GM19395 (cell line): Measurements from ENCODE around the gene TFE3.
A peak's percentile ranks its signal among the peaks of the same experiment; 100 is the strongest.
"Not testable (repeated sequence)": the region's sequence is repeated elsewhere in the genome, so short reads cannot be mapped to it uniquely, and the experiment has no call there.

Source experiments
- ATAC-seq: cut with Tn5 transposase; IDR thresholded peaks from one replicate; pipeline ENCODE4 v1.9.1; 2021; ENCODE audit warnings: mild to moderate bottlenecking, moderate library complexity; ENCODE audit not compliant: unreplicated experiment

TFE3 gene

GRCh38 chrX:49002091-49002935 lies 40.8 kb downstream of the TFE3 start, which contains the start of gene GRIPAP1:
Gene GRIPAP1, minus strand, starts transcription at chrX:49002264. Its CDS starts 35 bp downstream, at chrX:49002229.
- peak; percentile 75 for ATAC-seq

- ATAC-seq, result peak; percentile 43
These were observed 41.6 kb downstream of the TFE3 start for GRCh38 chrX:49001521-49002090.

- ATAC-seq, result no peak
These were observed 42.5 kb downstream of the TFE3 start for GRCh38 chrX:49000636-49001035.

GRCh38 chrX:48999030-48999429 lies 44.1 kb downstream of the TFE3 start:
- ATAC-seq, result no peak

- ATAC-seq, result no peak
These were observed 44.8 kb downstream of the TFE3 start for GRCh38 chrX:48998391-48998790.

- ATAC-seq, result no peak
These were observed 45.3 kb downstream of the TFE3 start for GRCh38 chrX:48997865-48998264.

GRCh38 chrX:48997455-48997854 lies 45.7 kb downstream of the TFE3 start:
- no peak for ATAC-seq

GRCh38 chrX:48996969-48997368 lies 46.2 kb downstream of the TFE3 start:
- ATAC-seq, result no peak

GRCh38 chrX:48992341-48992740 lies 50.8 kb downstream of the TFE3 start:
- no peak for ATAC-seq

- ATAC-seq, result no peak
These were observed 53.7 kb downstream of the TFE3 start for GRCh38 chrX:48989483-48989882.

- no peak for ATAC-seq
These were observed 59.3 kb downstream of the TFE3 start for GRCh38 chrX:48983896-48984295.

- no peak for ATAC-seq
These were observed 60.1 kb downstream of the TFE3 start for GRCh38 chrX:48983081-48983480.

GRCh38 chrX:48981178-48981577 lies 62.0 kb downstream of the TFE3 start:
- no peak for ATAC-seq

GRCh38 chrX:48980341-48980740 lies 62.8 kb downstream of the TFE3 start:
- not testable (repeated sequence) for ATAC-seq
